ENCODE results near the gene DZANK1. TPM values are rescaled to one million over a fixed set of nuclear protein-coding genes. Genes with fewer than 3 reads are reported as not detected.

DZANK1 gene
- total and polyA plus RNA-seq, 2 experiments from 2014 or later = 7.9 to 8.3 TPM

GRCh38 chr20:18436847-18437246, 30.0 kb downstream of the DZANK1 start:
- no peaks in the 10 kb centered on the region; the same call in 1 of the 3 replicates for H3K4me1 Mint-ChIP-seq
- no peak for ATAC-seq
- no peaks in the 10 kb centered on the region for H3K79me2 ChIP-seq (replicated peaks; ENCODE audit: insufficient read depth)
- no peak overlapping the region for H3K4me3 ChIP-seq
- no peak for TF ChIP-seq ZNF462 (CRISPR knock-in tag; IDR thresholded peaks at IDR 0.05)
- TF ChIP-seq EZH2 (IDR thresholded peaks at IDR 0.05; ENCODE audit: low read depth, unreplicated experiment) = no peak
- no peak for TF ChIP-seq EZH2phosphoT487 (IDR thresholded peaks at IDR 0.05; ENCODE audit: unreplicated experiment)
- TF ChIP-seq ZNF331 (CRISPR knock-in tag; IDR thresholded peaks at IDR 0.05; ENCODE audit: low read depth) = no peak
- TF ChIP-seq CTCF (conservative IDR thresholded peaks at IDR 0.05; ENCODE audit: low read depth in 2 of 2) = no peak
- TF ChIP-seq ZNF114 (CRISPR knock-in tag; IDR thresholded peaks at IDR 0.05) = no peak
- no peak for TF ChIP-seq JUNB (IDR thresholded peaks at IDR 0.05; ENCODE audit: unreplicated experiment)
- TF ChIP-seq CREB1 (CRISPR knock-in tag; IDR thresholded peaks at IDR 0.05; ENCODE audit: low read depth) = no peak
- no peaks in the 10 kb centered on the region for H3K9me2 ChIP-seq (ENCODE audit: insufficient read depth)
- H4K20me1 ChIP-seq (replicated peaks; ENCODE audit: insufficient read depth) = no peaks in the 10 kb centered on the region
- H3K27ac Mint-ChIP-seq = no peak overlapping the region
- H3K9me3 Mint-ChIP-seq = no peaks in the 10 kb centered on the region
- H3K36me3 Mint-ChIP-seq (ENCODE audit: low read depth) = no peaks in the 10 kb centered on the region
- no peaks in the 10 kb centered on the region for H3K27me3 ChIP-seq (ENCODE audit: insufficient read depth)
- H3K27ac ChIP-seq (ENCODE audit: low read depth) = no peak overlapping the region
- no peaks in the 10 kb centered on the region for H3K36me3 ChIP-seq (ENCODE audit: insufficient read depth)
- peak overlapping the region; percentile 77; the same call in 1 of the 2 replicates for H2AFZ ChIP-seq
- no peaks in the 10 kb centered on the region for H3K4me1 ChIP-seq (ENCODE audit: insufficient read depth)
- H3F3A ChIP-seq (replicated peaks; ENCODE audit: low read depth) = no peaks in the 10 kb centered on the region
- H3K27me3 Mint-ChIP-seq (ENCODE audit: insufficient read depth, low read depth, poor library complexity) = peaks cover 4% of the 10 kb centered on the region
- no peak overlapping the region for H3K4me2 ChIP-seq
- H3K4me3 Mint-ChIP-seq = no peak overlapping the region
- no peak for DNase-seq (ENCODE audit: low spot score)
